Liver (tissue), 9 donors: ENCODE measurements around the gene CLPTM1L. TPM values are rescaled to one million over a fixed set of nuclear protein-coding genes. Genes with fewer than 3 reads are reported as not detected.

Experiments
- DNase-seq: peaks from one replicate; pipeline ENCODE4 v3.0.0-alpha.2; 2017; ENCODE audit warnings: low spot score
- H3K27ac ChIP-seq, 2 donors: one replicate each; pipeline ENCODE4 v1.7.0; 2013; ENCODE audit warnings: inconsistent platforms in 2 of 2, low read length in 2 of 2, control low read depth in 1 of 2, low read depth in 1 of 2, mild to moderate bottlenecking in 1 of 2
- H3K27me3 ChIP-seq, 4 donors: one replicate each; pipeline versions ENCODE4 v1.6.1 to v1.7.0; 2013; ENCODE audit warnings: low read length in 3 of 4, inconsistent platforms in 1 of 4, mild to moderate bottlenecking in 1 of 4, moderate library complexity in 1 of 4; ENCODE audit not compliant: control insufficient read depth in 4 of 4, insufficient read depth in 4 of 4
- H3K36me3 ChIP-seq, 4 donors: one replicate each; pipeline versions ENCODE4 v1.6.1 to v1.7.0; 2013; ENCODE audit warnings: low read length in 3 of 4, mild to moderate bottlenecking in 3 of 4, low read depth in 1 of 4, moderate library complexity in 1 of 4; ENCODE audit not compliant: control insufficient read depth in 4 of 4, insufficient read depth in 3 of 4
- H3K4me1 ChIP-seq, 4 donors: one replicate each; pipeline versions ENCODE4 v1.6.1 to v1.7.0; 2013; ENCODE audit warnings: low read length in 3 of 4, mild to moderate bottlenecking in 3 of 4, moderate library complexity in 1 of 4; ENCODE audit not compliant: control insufficient read depth in 4 of 4, insufficient read depth in 4 of 4
- H3K4me3 ChIP-seq, 3 donors: one replicate each; pipeline versions ENCODE4 v1.6.1 to v1.7.0; 2013; ENCODE audit warnings: low read length in 3 of 3, control low read depth in 1 of 3, low read depth in 1 of 3, mild to moderate bottlenecking in 1 of 3
- H3K9ac ChIP-seq, 2 donors: one replicate each; pipeline ENCODE4 v1.7.0; 2013; ENCODE audit warnings: low read length in 2 of 2, mild to moderate bottlenecking in 2 of 2, moderate library complexity in 2 of 2, control low read depth in 1 of 2, low read depth in 1 of 2
- H3K9me3 ChIP-seq, 4 donors: one replicate each; pipeline versions ENCODE4 v1.6.1 to v1.7.0; 2013; ENCODE audit warnings: low read length in 3 of 4; ENCODE audit not compliant: control insufficient read depth in 4 of 4
- FOXA1 ChIP-seq: IDR thresholded peaks from 2 replicates; pipeline ENCODE4 v1.6.1; 2016; ENCODE audit warnings: antibody characterized with exemption
- FOXA2 ChIP-seq: IDR thresholded peaks from 2 replicates; pipeline ENCODE4 v1.6.1; 2016; ENCODE audit warnings: antibody characterized with exemption
- GABPA ChIP-seq, 2 donors: IDR thresholded peaks in 1 of 2; conservative IDR thresholded peaks in 1 of 2; 2 replicates each; pipeline ENCODE4 v1.6.1; 2016; ENCODE audit warnings: antibody characterized with exemption in 2 of 2, mild to moderate bottlenecking in 1 of 2, moderate library complexity in 1 of 2
- HNF4A ChIP-seq, 2 donors: conservative IDR thresholded peaks; 2 replicates each; pipeline ENCODE4 v1.6.1; 2016; ENCODE audit warnings: antibody characterized with exemption in 2 of 2, mild to moderate bottlenecking in 2 of 2
- HNF4G ChIP-seq: IDR thresholded peaks from 2 replicates; pipeline ENCODE4 v1.6.1; 2016; ENCODE audit warnings: antibody characterized with exemption
- JUND ChIP-seq, 2 donors: IDR thresholded peaks; 2 replicates each; pipeline ENCODE4 v1.6.1; 2016; ENCODE audit warnings: antibody characterized with exemption in 2 of 2
- RAD21 ChIP-seq, 2 donors: IDR thresholded peaks; 2 replicates each; pipeline ENCODE4 v1.6.1; 2016; ENCODE audit warnings: antibody characterized with exemption in 2 of 2, mild to moderate bottlenecking in 2 of 2
- RXRA ChIP-seq, 2 donors: IDR thresholded peaks; 2 replicates each; pipeline ENCODE4 v1.6.1; 2017 to 2018; ENCODE audit warnings: antibody characterized with exemption in 2 of 2, mild to moderate bottlenecking in 1 of 2
- SP1 ChIP-seq: IDR thresholded peaks from 2 replicates; pipeline ENCODE4 v1.6.1; 2018; ENCODE audit warnings: antibody characterized with exemption, mild to moderate bottlenecking
- TAF1 ChIP-seq: conservative IDR thresholded peaks from 2 replicates; pipeline ENCODE4 v1.6.1; 2016; ENCODE audit warnings: antibody characterized with exemption, mild to moderate bottlenecking
- WGBS: extraction: QIAGEN DNeasy Blood & Tissue Kit; methylation state at CpG from one replicate; pipeline ENCODE4 v1.1.7; 2013; 5-methylcytosine and 5-hydroxymethylcytosine counted together
- polyA plus RNA-seq, 2 donors: library from polyadenylated mRNA; stranded (reverse) in 1 of 2; unstranded in 1 of 2; fragments of 200-250 nt in 1 of 2; fragments of >200 nt in 1 of 2; fragmentation: Nextera tagmentation in 1 of 2; extraction: Ambion mirVana in 1 of 2; gene quantifications; one replicate each; pipeline versions ENCODE4 v1.2.1 to v1.2.3, GENCODE V29; 2013 to 2015
- total RNA-seq, 2 donors: library from RNA; depleted of rRNA; stranded (reverse); fragments of >200 nt; gene quantifications; one replicate each; pipeline ENCODE4 v1.2.3, GENCODE V29; 2014
- TF ChIP-seq, protein P1 (sequence below): IDR thresholded peaks from 2 replicates; pipeline ENCODE4 v1.6.1; 2016; ENCODE audit warnings: antibody characterized with exemption
- TF ChIP-seq, protein P2 (sequence below): IDR thresholded peaks from 2 replicates; pipeline ENCODE4 v1.6.1; 2016; ENCODE audit warnings: antibody characterized with exemption, mild to moderate bottlenecking
- TF ChIP-seq, protein P3 (sequence below): IDR thresholded peaks from 2 replicates; pipeline ENCODE4 v1.6.1; 2016; ENCODE audit warnings: antibody characterized with exemption
- donor health status: healthy.
- donor health status: healthy.
- donor health status: healthy.
- donor health status: healthy.
- donor health status: healthy.

Gene CLPTM1L
- total and polyA plus RNA-seq, 4 donors, result 69.2 to 255 (median 146) TPM

DNA sequence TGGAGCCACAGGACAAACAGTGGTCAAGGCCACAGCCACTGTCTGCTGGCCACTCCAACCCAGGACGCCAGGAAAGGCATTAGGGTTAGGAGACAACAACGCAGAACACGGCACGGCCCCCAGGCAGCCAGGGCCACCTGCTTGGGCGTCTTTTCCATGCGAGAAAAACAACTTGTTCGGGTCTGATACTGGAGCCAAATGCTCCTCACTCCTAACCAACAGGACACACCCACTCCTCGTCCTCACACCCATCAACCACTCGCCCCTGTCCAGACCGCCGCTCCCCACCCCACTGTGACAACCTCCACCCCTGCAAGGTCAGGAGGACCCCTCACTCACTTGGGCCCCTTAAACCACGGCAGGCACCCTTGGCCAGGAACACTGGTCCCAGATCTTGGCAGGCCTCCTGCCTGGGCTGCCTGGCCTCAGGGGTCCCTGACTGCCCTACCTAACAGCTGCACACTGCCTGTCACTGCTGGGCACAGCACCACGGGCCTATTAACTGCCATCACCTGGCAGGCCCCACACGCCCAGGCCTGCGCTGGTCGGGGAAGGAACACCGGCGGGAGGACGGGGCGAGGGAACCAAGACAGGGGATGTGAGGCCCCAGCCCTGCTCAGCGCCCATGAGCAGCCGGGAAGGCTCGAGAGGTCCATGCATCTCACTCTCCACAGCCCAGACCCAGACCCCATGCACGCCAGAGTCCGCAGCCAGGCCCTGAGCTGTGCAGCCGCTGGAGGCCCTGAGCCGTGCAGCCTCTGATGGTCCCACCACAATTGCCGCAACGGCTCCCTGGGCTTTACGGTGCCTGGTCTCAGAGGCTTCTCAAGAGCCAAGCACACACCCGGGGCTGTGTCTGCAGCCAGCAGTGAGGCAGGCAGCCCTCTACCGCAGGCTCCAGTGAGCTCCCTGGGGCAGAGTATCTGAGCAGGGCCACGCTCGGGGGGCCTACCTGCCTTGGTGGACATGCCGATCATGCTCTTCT, 13.8 kb downstream of the CLPTM1L start:
- no peak for DNase-seq
- Histone ChIP-seq H3K4me1 (peaks cover 5 to 36% (median 24%) of the 10 kb centered on the region in 4 donors), H3K9ac (no peak overlapping the region), H3K36me3 (peaks cover 19 to 45% (median 29%) of the 10 kb centered on the region in 4 donors), H3K4me3 (no peak overlapping the region), H3K27ac (peak overlapping the region in 1 of 2 donors; percentile 37), H3K27me3 (no peaks in the 10 kb centered on the region), H3K9me3 (no peaks in the 10 kb centered on the region)
- TF ChIP-seq, protein P1, sequence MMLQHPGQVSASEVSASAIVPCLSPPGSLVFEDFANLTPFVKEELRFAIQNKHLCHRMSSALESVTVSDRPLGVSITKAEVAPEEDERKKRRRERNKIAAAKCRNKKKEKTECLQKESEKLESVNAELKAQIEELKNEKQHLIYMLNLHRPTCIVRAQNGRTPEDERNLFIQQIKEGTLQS, result no peak
- TF ChIP-seq SP1, result no peak
- no peak for TF ChIP-seq RXRA (IDR thresholded peaks at IDR 0.05)
- TF ChIP-seq FOXA2, result no peak
- TF ChIP-seq RAD21 (IDR thresholded peaks at IDR 0.05), result no peak
- TF ChIP-seq TAF1, result no peak
- TF ChIP-seq, protein P2, sequence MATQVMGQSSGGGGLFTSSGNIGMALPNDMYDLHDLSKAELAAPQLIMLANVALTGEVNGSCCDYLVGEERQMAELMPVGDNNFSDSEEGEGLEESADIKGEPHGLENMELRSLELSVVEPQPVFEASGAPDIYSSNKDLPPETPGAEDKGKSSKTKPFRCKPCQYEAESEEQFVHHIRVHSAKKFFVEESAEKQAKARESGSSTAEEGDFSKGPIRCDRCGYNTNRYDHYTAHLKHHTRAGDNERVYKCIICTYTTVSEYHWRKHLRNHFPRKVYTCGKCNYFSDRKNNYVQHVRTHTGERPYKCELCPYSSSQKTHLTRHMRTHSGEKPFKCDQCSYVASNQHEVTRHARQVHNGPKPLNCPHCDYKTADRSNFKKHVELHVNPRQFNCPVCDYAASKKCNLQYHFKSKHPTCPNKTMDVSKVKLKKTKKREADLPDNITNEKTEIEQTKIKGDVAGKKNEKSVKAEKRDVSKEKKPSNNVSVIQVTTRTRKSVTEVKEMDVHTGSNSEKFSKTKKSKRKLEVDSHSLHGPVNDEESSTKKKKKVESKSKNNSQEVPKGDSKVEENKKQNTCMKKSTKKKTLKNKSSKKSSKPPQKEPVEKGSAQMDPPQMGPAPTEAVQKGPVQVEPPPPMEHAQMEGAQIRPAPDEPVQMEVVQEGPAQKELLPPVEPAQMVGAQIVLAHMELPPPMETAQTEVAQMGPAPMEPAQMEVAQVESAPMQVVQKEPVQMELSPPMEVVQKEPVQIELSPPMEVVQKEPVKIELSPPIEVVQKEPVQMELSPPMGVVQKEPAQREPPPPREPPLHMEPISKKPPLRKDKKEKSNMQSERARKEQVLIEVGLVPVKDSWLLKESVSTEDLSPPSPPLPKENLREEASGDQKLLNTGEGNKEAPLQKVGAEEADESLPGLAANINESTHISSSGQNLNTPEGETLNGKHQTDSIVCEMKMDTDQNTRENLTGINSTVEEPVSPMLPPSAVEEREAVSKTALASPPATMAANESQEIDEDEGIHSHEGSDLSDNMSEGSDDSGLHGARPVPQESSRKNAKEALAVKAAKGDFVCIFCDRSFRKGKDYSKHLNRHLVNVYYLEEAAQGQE, result no peak
- no peak for TF ChIP-seq FOXA1
- TF ChIP-seq JUND (IDR thresholded peaks at IDR 0.05), result no peak
- TF ChIP-seq, protein P3, sequence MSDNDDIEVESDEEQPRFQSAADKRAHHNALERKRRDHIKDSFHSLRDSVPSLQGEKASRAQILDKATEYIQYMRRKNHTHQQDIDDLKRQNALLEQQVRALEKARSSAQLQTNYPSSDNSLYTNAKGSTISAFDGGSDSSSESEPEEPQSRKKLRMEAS, result no peak
- TF ChIP-seq HNF4G, result no peak
- 90% methylated on average over 35 of the region's 35 CpGs for WGBS

DNA sequence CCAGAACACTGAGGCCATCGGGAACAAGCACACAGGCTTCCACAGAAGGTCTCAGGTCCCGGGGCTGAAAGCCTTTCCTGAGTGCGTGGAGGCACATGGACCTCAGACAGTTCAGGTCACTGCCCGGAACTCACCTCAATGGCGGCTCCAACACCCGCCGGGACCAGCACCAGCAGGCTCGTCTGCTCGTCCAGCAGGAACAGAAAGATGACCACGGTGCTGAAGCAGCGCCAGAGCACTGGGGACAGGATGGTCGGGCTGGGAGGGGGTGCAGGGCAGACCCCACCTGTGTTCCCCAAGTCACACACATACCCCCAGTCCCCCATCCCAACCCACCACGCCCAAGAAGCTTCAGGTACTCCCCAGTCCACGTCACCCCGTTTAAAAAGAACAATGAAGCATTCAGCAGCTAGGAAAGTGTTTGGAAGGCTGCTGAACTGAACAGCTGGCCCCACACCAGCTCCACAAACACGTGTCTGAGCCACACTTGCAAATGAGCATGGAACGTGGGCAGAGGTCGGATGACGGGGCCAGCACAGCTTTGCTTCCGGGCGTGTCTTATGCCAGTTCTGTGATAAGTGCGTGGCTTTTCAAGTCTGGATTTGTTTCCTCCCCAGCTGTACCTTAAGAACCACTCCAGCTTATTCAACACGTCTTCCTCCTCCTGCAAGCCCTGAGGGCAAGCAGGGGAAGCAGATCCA, 14.6 kb downstream of the CLPTM1L start:
- Histone ChIP-seq H3K4me1 (peaks cover 5 to 28% (median 18%) of the 10 kb centered on the region in 4 donors), H3K36me3 (peaks cover 19 to 45% (median 27%) of the 10 kb centered on the region in 4 donors), H3K27ac (peak overlapping the region in 1 of 2 donors; percentile 37), H3K27me3 (no peaks in the 10 kb centered on the region), H3K9me3 (no peaks in the 10 kb centered on the region), H3K9ac (no peak overlapping the region), H3K4me3 (no peak overlapping the region)
- DNase-seq, result no peak
- TF ChIP-seq GABPA (IDR thresholded peaks at IDR 0.05 in 1 of 2, conservative IDR thresholded peaks at IDR 0.05 in 1 of 2) (peak in 1 of 2 donors; percentile 38), RXRA (IDR thresholded peaks at IDR 0.05) (peak in 1 of 2 donors; percentile 82), JUND (IDR thresholded peaks at IDR 0.05) (no peak), FOXA1 (no peak), HNF4A (conservative IDR thresholded peaks at IDR 0.05) (peak in 1 of 2 donors; percentile 58)
- 73% methylated on average over 23 of the region's 23 CpGs for WGBS
